GM12801 (cell line): ENCODE results near the gene TCERG1L.

ENCODE experiments used
- TF ChIP-seq, protein P1 (sequence below): IDR thresholded peaks from one replicate; pipeline ENCODE4 v1.5.1; 2011; ENCODE audit warnings: control low read depth; ENCODE audit not compliant: insufficient read length; ENCODE audit errors: extremely low read depth

The TCERG1L gene

DNA sequence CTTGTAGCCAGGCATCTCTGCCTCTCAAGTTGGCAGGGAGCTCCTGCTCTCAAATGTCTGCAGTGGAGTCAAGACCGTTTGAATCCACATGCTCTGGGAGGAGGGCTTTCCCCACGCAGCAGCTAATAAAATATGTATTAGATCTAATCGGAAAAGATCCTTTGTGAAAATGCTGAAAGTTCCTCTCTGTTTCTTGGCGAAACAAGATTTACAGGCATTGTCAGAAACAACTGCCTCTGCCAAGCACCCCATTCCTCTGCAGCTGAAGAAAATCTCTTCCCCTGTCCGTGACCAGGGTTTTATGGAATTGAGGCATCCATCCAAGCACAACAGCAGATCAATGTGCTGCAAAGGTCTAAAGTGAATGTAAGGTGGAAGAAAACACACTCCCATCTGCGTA is 165.8 kb downstream of the TCERG1L start:
- TF ChIP-seq, protein P1, sequence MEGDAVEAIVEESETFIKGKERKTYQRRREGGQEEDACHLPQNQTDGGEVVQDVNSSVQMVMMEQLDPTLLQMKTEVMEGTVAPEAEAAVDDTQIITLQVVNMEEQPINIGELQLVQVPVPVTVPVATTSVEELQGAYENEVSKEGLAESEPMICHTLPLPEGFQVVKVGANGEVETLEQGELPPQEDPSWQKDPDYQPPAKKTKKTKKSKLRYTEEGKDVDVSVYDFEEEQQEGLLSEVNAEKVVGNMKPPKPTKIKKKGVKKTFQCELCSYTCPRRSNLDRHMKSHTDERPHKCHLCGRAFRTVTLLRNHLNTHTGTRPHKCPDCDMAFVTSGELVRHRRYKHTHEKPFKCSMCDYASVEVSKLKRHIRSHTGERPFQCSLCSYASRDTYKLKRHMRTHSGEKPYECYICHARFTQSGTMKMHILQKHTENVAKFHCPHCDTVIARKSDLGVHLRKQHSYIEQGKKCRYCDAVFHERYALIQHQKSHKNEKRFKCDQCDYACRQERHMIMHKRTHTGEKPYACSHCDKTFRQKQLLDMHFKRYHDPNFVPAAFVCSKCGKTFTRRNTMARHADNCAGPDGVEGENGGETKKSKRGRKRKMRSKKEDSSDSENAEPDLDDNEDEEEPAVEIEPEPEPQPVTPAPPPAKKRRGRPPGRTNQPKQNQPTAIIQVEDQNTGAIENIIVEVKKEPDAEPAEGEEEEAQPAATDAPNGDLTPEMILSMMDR: no peak

DNA sequence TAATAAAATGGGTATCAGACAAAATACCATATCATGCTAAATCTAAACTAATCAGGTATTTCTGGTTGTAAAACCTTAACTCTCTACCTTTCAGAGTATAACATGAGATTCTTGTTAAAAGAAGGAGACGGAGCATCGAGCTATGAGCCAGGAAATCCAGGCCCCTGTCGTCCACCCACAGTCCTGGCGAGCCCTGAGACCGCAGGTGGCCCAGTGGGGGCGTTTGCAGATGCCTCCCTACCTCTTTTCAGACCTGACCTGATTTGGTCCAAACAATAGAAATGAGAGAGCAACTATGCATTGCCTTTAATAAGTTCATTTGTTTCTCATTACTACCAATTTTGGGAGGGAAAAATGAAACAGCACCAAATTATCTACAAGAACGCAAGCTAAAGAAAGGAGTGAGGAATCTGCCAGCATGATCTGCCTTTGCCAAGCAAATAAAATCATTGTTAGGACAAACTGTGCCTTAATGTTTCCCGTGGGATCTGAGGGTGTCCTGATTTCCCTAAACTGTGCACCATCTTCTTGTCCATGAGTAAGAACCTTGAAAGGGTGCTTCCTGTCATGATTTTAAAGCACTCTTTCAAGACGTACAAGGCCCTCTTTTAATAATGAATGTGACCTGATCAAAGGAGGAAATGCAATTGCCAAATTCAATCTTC is 166.7 kb downstream of the TCERG1L start:
- TF ChIP-seq, protein P1: no peak

DNA sequence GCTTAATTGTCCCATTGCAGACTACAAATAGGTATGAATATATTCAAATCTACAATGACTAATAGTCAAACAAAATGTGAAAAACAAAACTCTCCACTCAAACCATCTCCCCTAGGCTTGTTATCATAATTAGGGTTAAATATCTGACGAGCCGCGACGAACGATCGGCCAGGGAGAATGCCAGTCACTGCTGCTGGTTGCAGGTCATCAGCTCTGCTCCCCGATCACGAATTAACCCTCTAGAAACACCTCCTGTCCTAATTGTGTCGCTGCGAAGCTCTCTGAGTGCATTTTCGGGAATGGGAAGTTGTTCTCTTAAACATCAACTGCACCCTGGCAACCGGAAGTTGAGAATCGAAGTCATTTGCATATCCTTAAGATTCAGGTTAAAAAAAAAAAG is 167.3 kb downstream of the TCERG1L start:
- TF ChIP-seq, protein P1: no peak

DNA sequence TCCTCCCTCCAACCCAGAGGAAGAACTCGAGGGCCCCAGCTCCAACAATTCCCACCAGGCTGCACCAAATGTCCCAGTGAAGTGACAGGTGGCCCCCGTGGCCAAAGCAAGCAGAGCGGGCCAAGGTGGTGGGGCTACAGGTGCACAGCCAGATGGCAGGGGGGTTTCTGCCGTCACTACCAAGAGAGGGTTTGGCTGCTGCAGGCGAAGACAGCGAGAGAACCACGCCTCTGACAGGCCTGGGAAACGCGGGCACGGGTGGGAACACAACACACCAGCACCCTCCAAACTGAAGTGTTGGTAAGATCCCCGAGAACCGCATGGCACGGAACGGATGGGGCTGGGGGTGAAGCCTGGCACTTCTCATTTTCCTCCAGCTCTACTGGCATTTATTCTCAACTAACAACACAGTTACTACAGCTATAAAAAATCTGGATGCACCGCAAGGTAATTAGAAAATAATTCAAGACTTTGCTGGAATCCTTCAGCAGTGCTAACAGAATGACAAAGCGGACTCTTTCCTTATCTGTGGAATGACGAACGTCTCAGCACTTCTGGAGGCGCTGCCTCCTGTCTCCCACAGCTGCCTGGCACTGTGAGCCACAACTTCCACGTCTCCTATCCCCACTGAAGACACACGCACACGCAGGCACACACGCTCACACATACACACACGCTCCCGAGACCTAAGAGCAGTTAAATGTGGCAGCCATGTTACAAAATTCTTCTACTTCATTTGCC is 167.9 kb downstream of the TCERG1L start:
- TF ChIP-seq, protein P1: no peak

DNA sequence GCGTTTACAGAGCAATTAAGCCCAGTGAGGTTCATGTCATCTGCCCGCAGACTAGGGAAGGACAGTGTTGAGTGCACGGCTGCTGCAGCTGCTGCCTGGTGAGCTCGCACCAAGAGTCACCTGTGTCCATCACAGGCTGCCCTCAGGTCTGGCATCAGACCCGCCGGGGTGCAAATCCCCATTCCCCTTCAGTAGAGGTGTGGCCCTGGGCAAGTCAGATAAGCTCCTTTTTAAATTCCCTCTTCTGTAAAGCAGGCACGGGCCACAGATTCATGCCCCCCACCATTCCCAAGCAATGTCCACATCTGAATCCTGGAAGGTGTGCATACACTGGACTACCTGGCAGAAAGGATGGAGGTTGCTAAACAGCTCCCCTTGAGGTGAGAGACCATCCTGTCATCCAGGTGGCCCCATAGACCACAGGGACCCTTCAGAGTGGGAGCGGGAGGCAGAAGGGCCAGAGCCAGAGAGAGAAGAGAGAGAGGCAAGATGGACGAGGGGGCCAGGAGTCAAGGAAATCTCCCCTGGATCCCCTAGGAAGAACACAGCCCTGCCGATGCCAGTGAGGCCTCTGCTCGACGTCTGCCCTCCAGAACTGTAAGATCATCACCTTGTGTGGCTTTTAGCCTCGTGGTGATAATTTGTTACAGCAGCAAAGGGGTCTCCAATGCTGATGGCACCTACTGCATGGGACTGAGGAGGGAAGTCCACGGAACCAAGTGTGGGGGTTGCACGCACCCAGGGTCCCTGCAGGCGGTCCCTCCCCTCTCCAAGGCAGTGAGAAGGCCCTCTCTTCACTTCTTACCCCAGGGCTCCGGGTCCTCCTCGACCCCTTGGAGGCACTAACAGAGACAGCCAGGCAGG is 168.8 kb downstream of the TCERG1L start:
- TF ChIP-seq, protein P1: no peak

DNA sequence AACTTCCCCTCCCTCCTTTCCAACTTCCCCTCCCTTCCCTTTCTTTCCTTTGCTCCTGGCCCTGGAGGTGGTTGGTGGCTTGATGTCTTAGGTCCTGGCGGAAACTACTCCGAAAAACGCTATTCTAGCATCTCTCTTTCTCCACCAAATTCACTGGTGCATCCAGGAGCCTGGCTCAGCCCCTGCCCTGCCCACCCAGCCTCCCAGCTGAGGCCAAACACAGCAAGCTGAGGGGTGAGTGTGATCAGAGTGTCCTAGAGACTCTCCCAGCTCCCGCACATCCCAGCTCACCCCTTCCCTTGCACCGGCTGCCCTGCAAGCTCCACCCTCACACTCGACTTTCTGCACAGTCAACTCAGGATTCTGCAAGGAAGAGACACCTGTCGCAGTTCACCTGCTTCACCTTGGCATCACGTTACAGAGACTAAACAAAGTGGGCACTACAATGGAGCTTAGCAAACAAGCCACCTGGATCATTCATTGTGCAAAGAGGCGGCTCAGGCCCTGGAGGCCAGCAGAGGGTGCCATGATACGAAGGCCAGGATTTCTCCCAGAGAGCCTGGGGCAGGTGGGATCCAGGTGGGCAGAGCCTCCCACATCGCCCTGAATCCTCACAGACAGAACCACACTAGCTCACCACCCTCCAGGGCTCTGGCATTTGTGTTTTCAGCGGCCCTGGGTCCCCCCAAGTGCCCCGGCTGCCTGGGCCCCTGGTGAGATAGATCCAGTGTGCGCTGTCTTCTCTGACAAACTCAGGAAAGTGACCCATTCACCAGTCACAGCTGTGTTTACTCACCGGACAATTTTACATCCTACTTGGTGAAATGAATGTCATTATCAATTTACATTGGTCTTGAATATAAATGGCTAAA is 169.6 kb downstream of the TCERG1L start:
- TF ChIP-seq, protein P1: no peak
